Hepatocyte (in vitro differentiated cells): ENCODE measurements around the gene KRT38.
"Not testable (repeated sequence)": the region's sequence is repeated elsewhere in the genome, so short reads cannot be mapped to it uniquely, and the experiment has no call there.

Experiments used
- EZH2 ChIP-seq: fragments of 200-600 bp; sonication (generic); IDR thresholded peaks from 2 replicates; pipeline ENCODE4 v1.6.1; 2016; ENCODE audit warnings: antibody characterized with exemption, mild to moderate bottlenecking, borderline replicate concordance
- EZH2phosphoT487 ChIP-seq: fragments of 200-600 bp; sonication (generic); IDR thresholded peaks from one replicate; pipeline ENCODE4 v1.6.1; 2018; ENCODE audit warnings: antibody characterized with exemption, mild to moderate bottlenecking, low read depth, moderate library complexity; ENCODE audit not compliant: unreplicated experiment, severe bottlenecking
- TF ChIP-seq, protein P1 (sequence below): fragments of 200-600 bp; sonication (generic); IDR thresholded peaks from 2 replicates; pipeline ENCODE4 v1.5.1; 2016; ENCODE audit warnings: antibody characterized with exemption, mild to moderate bottlenecking; ENCODE audit not compliant: poor library complexity

DNA sequence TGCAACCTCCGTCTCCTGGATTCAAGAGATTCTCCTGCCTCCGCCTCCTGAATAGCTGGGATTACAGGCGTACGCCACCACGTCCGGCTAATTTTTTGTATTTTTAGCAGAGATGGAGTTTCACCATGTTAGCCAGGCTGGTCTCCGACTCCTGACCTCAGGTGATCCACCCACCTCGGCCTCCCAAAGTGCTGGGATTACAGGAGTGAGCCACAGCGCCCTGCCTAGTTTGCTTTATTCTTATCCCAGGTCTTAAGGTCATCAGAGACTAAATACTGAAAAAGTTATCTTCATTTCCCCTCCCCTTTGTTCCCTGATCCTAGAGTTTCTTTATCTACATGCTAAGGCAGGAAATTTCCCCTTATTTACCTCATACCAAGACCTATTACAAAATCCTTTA lies 10.4 kb downstream of the KRT38 start:
- TF ChIP-seq, protein P1, sequence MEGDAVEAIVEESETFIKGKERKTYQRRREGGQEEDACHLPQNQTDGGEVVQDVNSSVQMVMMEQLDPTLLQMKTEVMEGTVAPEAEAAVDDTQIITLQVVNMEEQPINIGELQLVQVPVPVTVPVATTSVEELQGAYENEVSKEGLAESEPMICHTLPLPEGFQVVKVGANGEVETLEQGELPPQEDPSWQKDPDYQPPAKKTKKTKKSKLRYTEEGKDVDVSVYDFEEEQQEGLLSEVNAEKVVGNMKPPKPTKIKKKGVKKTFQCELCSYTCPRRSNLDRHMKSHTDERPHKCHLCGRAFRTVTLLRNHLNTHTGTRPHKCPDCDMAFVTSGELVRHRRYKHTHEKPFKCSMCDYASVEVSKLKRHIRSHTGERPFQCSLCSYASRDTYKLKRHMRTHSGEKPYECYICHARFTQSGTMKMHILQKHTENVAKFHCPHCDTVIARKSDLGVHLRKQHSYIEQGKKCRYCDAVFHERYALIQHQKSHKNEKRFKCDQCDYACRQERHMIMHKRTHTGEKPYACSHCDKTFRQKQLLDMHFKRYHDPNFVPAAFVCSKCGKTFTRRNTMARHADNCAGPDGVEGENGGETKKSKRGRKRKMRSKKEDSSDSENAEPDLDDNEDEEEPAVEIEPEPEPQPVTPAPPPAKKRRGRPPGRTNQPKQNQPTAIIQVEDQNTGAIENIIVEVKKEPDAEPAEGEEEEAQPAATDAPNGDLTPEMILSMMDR = not testable (repeated sequence)
- not testable (repeated sequence) for TF ChIP-seq EZH2phosphoT487, EZH2
